Glomerular visceral epithelial cell (primary cell): ENCODE data around the gene CDKN2AIP.
"Not testable (repeated sequence)": the region's sequence is repeated elsewhere in the genome, so short reads cannot be mapped to it uniquely, and the experiment has no call there.

Experiments used
- DNase-seq: peaks from one replicate; pipeline ENCODE4 v3.0.0-alpha.2; 2016; ENCODE audit errors: extremely low spot score

CDKN2AIP gene

GRCh38 chr4:183413234-183414200 lies 30.9 kb upstream of the CDKN2AIP start:
- no peak for DNase-seq

GRCh38 chr4:183416879-183417755 lies 27.3 kb upstream of the CDKN2AIP start:
- no peak for DNase-seq

GRCh38 chr4:183422962-183423631 lies 21.3 kb upstream of the CDKN2AIP start:
- peak; percentile 87 for DNase-seq

- peak; percentile 54 for DNase-seq
These were observed 20.2 kb upstream of the CDKN2AIP start for GRCh38 chr4:183424109-183424744.

GRCh38 chr4:183426507-183426906 lies 17.9 kb upstream of the CDKN2AIP start:
- DNase-seq = no peak

GRCh38 chr4:183429489-183429888 lies 14.9 kb upstream of the CDKN2AIP start:
- no peak for DNase-seq

- no peak for DNase-seq
These were observed 14.0 kb upstream of the CDKN2AIP start for GRCh38 chr4:183430317-183430993.

- no peak for DNase-seq
These were observed 13.5 kb upstream of the CDKN2AIP start for GRCh38 chr4:183430994-183431347.

- DNase-seq = no peak
These were observed 12.8 kb upstream of the CDKN2AIP start for GRCh38 chr4:183431614-183432013.

GRCh38 chr4:183433183-183433582 lies 11.3 kb upstream of the CDKN2AIP start:
- not testable (repeated sequence) for DNase-seq

GRCh38 chr4:183434264-183434663 lies 10.2 kb upstream of the CDKN2AIP start:
- DNase-seq = no peak

GRCh38 chr4:183434666-183435190 lies 9.7 kb upstream of the CDKN2AIP start:
- DNase-seq = no peak

GRCh38 chr4:183435803-183436202 lies 8.6 kb upstream of the CDKN2AIP start:
- no peak for DNase-seq

GRCh38 chr4:183436417-183436816 lies 8.0 kb upstream of the CDKN2AIP start:
- no peak for DNase-seq

- no peak for DNase-seq
These were observed 7.0 kb upstream of the CDKN2AIP start for GRCh38 chr4:183437452-183437851.

- peak; percentile 90 for DNase-seq
These were observed 5.8 kb upstream of the CDKN2AIP start for GRCh38 chr4:183438458-183439113.

- DNase-seq = no peak
These were observed 3.2 kb upstream of the CDKN2AIP start for GRCh38 chr4:183441276-183441675.

- no peak for DNase-seq
These were observed 702 bp upstream of the CDKN2AIP start for GRCh38 chr4:183443655-183444213.

- DNase-seq = peak; percentile 29
These were observed 627 bp downstream of the CDKN2AIP start for GRCh38 chr4:183445097-183445428.

- DNase-seq = no peak
These were observed 3.2 kb downstream of the CDKN2AIP start for GRCh38 chr4:183447646-183448045.
